GM21717 (cell line): ENCODE results near the gene SSR1.
"Not testable (repeated sequence)": the region's sequence is repeated elsewhere in the genome, so short reads cannot be mapped to it uniquely, and the experiment has no call there.

Source experiments
- ATAC-seq: cut with Tn5 transposase; IDR thresholded peaks from one replicate; pipeline ENCODE4 v1.9.1; 2021; ENCODE audit warnings: mild to moderate bottlenecking, moderate library complexity; ENCODE audit not compliant: unreplicated experiment

SSR1 gene

DNA sequence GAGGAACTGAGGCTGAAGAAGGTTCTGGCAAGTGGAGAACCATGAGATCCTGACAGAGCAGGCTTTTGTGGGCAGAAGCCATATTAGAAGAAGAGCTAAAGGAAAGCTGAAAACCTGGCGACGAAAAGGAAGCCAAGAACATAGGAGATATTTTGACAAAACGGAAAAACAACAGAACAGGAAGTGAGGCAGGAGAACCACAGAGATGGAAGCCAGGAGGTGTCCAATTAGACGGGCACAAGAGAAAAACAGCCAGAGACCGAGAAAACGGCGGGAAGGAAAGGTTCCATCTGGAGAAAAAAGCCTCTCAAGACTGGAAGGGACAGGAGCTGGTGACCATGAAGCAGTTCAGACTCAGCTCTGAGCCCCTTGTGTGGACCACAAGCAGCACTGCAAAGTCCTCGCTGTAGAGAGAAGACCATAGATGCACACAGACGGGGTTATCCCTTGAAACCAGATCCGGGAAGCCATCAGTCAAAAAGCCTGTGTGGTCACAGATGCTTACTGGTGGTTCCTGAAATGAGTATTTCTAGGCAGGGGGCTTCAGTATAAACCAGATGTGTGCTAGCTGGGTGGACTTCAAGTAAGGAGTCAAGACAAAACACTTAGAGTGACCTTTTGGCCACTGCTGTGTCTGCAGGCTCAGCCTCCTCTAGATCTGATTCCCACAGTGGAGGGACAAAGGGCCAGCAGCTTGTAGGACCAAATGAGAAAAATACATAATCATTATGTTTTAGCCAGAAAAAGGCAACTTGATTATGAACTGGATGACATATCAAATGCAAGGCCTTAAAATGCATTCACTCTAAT, 30.7 kb downstream of the SSR1 start:
- no peak for ATAC-seq

DNA sequence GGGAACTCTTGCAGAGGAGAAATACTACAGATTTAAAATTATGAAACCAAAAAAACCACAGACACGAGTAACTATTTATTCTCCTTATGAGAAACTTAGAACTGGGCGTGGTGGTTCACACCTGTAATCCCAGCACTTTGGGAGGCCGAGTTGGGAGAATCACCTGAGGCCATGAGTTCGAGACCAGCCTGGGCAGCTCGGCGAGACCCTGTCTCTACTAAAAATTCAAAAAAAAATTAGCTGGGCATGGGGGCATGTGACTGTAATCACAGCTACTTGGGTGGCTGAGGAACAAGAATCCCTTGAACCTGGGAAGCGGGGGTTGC, 36.8 kb downstream of the SSR1 start:
- ATAC-seq = no peak

DNA sequence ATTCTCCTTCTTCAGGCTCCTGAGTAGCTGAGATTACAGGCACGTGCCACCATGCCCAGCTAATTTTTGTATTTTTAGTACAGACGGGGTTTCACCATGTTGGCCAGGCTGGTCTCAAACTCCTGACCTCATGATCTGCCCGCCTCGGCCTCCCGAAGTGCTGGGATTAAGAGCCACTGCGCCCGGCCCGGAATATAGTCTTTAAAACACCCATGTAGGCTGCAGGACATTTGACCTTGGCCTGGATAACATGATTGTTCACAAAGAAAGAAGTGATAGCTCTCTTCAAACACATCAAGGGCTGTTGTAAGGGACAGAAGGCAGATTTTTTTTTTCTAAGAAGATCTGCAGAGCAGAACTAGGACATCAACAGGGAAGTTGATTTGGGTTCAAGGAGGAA, 38.5 kb downstream of the SSR1 start:
- not testable (repeated sequence) for ATAC-seq

DNA sequence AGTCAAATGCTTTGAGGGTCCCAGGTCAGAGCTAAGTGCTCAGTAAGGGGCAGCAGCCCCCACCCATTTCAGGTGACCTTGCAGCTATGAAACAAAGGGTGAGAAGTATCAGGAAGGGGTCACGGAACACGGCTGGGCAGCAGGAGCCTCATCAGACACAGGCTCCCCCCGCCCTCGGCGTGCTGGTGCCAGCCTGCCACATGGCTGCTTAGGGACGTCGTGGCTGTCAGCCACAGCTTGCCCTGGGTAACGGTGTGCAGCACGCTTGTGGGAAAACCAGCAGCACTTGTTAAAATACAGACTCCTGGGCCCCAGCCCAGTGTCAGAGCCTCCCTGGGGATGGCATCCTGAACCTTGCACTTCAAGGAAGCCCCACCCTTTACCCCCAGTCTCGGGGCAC, 39.3 kb downstream of the SSR1 start:
- no peak for ATAC-seq

DNA sequence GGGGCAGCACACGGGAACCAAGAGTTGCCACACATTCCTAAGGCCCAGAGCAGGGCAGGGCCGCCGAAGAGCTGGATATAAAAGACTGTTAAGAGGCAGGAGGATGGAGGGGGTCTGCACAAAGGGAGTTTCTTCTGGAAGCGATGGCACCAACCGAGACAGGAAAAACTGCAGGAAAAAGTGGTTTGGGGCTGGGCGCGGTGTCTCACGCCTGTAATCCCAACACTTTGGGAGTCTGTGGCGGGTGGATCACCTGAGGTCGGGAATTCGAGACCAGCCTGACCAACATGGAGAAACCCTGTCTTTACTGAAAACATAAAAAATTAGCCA, 41.8 kb downstream of the SSR1 start:
- ATAC-seq = no peak

DNA sequence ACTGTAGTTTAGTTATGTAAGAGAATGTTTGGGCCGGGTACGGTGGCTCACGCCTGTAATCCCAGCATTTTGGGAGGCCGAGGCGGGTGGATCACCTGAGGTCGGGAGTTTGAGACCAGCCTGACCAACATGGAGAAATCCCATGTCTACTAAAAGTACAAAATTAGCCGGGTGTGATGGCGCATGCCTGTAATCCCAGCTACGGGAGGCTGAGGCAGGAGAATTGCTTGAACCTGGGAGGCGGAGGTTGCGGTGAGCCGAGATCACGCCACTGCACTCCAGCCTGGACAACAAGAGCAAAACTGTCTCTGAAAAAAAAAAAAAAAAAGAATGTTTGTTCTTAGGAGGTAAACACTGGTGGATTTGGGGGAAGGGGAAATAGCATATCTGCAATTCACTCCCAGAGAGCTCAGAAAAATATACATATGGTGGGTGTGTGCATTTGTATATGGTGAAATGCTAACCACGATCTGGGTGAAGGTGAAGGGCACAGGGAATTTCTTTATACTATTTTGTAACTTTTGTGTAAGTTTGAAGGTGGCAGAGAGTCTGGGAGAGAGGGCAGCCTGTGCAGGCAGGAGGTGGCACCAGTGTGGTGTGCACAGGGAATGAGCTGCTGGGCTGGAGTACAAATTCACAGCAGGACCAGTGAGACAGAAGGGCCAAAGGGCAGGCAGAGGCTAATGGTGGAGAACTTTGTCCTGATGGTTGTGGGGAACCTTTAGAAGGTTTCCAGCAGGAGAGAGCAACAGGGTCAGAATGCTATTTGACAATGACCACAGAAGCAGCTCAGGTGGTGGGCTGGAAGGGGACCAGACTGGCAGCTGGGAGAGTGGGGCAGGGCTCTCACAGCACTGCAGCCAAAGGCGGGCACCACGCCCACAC, 42.4 kb downstream of the SSR1 start:
- no peak for ATAC-seq

DNA sequence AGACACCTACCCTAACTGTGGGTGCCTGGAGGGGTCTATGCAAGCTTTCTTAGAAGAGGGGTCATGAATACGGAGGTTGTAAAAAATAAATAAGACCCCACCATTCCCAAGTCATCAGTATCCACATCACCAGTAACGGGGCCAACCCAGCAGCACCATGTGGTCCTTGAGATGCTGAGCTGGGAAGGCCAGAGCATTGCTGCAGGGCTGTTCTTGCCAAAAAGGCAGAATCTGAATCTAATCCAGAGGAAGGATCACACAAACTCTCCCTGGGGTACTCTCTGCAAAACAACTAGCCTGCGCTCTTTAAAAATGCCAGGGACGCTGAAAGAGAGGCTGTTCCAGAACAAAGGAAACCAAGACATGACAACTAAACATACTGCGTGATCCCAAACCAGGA, 43.2 kb downstream of the SSR1 start:
- ATAC-seq = no peak

DNA sequence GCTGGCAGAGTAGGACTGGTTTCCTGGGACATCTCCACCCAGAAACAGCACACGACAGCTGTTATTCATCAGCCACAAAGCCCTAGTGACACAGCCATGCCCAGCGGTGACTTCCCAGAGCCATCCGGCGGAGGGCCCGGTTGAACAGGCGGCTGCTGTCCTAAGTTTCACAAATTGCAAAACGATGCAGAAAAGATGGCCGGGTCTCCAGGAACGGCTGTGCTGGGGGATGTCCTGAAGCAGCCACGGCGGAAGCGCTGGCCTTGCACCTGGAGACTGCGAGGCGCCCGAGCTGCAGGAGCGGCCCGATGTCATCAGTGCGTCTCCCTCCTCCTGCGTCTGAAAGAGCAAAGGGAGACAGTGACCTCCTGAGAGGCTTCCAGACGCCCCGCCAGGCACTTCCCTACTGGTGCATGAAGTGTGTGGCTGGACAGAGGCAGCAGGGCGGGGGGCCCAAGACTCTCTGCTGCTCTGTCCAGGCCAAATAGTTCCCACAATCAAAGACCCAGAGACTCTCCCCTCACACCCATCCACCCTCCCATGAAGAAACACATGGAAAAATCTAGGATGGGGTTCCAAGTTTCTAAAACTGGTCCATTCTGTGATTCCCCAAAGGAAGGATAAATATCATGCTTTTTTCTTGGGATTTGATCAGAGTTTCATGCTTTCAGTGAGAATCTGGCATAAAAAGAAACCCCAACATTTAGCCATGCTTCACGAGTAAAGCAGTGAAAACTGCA, 44.0 kb downstream of the SSR1 start:
- no peak for ATAC-seq

DNA sequence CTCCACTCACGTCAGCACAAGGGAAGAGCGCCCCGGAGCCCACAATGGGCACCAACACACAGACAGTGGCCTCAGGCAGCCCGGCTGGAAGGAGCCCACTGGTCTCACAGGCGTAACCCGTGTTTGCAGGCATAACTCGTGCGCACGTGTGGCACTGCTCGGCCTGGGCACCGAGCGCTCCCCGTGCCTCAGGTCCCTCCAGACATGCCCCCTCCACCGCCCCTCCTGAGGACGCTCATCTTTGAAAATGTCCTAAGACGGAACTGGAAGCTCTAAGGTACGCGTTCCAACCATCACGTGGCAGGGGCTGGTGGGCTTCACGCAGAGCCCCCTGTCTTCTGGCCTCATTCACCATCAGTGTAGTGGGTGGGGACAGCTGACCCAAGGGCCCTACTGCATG, 44.6 kb downstream of the SSR1 start:
- no peak for ATAC-seq

DNA sequence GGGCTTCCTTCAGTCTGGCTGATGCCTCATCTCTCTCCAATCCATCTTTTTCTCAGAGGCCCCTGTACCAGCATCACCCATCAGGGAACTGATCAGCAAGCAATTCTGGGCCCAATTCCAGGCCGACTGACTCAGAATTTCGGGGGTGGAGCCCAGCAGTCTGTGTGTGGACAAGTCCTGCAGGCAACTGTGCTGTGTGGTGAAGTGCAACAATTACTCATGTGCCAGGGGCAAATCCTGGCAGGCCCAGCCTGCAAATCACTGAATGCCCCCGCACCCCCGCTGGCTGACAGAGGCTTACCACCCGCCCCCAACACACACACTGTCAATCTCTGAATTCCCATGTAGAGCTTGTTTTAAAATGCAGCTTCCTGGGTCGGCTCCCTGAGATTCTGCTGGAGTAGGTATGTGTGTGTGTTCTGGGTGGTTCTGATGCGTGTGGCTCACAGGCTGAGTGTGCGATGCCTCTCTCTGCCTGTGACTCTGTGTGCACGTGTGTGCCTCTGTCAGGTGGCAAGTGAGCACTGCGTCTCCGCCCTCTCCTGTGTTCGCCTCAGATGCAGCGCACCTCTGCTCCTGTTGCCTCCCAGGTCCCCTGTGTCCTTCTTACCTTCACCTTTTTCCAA, 45.4 kb downstream of the SSR1 start:
- ATAC-seq = no peak

DNA sequence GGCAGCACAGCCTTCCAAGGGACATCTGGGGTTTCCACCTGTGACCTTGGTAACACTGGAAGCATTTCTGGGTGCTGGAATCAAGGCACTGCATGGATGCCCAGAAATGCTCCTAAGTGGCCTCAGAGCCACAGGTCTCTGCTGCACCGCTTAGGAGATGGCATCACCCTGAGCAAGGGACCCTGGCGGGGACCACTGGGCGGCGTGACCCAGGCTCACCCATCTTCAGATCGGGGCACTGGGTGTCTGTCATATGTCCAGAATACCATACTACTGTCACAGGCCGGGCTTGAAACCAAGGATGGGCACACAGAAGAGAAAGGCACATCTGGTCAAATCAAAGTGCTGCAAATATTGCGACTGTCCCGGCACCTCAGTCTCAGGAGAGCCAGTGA, 45.9 kb downstream of the SSR1 start:
- ATAC-seq = no peak

DNA sequence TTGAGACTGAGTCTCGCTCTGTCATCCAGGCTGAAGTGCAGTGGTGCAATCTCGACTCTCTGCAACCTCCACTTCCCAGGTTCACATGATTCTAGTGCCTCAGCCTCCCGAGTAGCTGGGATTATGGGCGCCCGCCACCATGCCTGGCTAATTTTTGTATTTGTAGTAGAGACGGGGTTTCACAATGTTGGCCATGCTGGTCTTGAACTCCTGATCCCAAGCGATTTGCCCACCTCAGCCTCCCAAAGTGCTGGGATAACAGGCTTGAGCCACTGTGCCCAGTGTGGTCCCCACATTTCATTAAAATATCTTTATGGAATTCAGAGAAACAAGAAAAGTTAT, 47.6 kb downstream of the SSR1 start:
- not testable (repeated sequence) for ATAC-seq

DNA sequence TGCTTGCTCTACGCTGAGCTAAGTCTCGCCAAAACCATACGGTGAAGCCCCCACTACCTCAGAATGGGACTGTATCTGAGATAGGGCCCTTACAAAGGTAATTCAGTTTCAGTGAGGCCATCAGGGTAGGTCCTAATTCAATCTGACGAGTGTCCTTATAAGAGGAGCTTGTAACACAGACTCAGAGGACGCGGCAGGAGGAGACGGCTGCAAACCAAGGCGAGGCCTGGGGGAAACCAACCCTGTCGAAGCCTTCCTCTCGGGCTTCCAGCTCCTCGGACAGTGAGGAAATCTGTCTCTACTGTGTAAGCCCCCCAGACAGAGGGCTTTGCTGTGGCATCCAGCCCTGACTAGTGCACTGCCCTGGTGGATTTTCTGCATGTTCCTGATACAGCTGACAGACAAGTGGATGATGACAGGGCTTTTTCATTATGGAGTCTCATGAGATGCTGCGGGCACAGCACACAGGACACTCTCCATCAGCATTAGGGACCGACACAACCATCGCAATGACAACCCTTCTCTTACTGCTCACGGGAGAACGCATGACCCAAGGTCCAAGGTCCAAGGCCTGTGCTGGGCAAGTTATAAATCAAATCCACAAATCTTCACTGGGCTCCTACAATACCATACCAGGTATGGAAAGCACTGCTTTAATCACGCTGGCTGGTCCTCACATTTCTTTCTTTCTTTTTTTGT, 48.2 kb downstream of the SSR1 start:
- ATAC-seq = no peak

DNA sequence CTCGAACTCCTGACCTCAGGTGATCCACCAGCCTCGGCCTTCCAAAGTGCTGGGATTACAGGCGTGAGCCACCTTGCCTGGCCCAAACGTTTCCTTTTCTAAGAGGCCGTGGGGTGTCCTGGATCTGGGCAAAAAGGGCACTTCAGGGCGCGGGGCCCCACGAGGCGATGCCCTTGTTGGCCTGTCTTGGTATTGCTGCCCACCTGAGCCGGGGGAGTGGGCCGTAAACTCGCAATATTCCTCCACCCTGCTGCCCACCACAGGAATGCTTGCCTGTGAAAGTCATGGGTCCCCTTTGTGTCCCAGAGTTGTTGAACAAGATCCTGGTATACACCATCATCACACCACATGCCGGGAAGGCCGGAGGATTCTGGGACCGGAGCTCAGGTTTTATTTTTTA, 49.0 kb downstream of the SSR1 start:
- ATAC-seq = no peak

DNA sequence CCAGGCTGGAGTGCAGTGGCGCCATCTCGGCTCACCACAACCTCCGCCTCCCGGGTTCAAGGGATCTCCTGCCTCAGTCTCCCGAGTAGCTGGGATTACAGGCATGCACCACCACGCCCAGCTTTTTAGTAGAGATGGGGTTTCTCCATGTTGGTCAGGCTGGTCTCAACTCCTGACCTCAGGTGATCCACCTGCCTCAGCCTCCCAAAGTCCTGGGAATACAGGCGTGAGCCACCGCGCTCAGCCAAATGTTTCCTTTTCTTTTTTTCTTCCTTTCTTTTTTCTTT, 49.5 kb downstream of the SSR1 start:
- not testable (repeated sequence) for ATAC-seq

DNA sequence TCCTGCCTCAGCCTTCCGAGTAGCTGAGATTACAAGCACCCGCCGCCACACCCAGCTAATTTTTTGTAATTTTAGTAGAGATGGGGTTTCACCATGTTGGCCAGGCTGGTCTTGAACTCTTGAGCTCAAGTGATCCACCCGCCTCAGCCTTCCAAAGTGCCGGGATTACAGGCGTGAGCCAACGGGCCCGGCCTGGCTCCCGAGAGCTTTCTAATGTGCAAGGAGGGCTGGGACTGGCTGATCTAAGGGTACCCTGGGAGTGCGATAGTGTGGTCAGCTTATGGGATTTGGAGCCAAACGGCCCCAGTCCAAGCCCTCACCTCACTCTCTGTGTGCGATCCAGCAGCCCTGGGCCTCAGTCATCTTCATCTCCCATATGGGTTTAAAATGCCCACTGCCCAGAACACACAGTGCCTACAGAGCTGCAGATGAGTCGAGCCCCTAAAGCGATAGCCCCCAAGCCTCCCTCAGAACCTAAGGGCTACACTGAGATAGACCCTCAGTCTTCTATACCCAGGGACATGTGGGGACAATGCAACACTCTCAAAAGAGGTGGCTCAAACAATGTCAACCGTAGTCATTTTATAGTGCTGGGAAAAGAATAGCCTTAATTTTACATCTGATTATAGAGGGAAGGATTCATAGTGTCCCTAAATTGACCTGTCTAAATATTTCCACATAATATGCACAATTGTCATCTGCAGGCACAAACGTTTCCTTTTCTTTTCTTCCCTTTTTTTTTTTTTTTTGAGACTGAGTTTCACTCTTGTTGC, 50.1 kb downstream of the SSR1 start:
- ATAC-seq = no peak

DNA sequence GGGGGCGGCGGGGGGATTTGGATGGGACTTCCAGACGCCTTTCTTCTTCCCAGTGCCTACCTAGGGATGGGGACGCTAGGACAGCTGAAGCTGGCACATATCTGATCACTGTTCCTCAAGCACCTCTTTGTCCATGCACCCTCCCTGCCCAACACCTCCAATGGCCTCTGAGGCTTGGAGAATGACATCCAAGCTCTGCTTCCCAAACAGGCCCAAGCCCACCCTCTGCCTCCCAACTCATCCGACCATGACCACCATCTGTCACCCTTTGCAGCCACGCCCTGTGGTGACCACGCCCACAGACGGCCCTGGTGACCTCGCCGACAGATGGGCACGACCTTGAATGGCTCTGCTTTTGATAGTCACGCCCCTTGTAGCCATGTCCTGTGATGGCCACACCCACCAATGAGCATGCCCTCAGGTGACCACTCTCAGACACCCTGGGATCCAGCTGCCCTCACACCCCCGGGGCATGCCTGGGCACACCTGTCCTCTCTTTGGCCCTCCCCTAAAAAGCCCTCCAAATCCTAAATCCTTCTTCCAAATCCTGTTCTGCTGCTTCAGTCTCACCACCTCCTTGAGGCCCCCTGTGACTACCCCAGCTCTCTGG, 51.0 kb downstream of the SSR1 start:
- no peak for ATAC-seq

DNA sequence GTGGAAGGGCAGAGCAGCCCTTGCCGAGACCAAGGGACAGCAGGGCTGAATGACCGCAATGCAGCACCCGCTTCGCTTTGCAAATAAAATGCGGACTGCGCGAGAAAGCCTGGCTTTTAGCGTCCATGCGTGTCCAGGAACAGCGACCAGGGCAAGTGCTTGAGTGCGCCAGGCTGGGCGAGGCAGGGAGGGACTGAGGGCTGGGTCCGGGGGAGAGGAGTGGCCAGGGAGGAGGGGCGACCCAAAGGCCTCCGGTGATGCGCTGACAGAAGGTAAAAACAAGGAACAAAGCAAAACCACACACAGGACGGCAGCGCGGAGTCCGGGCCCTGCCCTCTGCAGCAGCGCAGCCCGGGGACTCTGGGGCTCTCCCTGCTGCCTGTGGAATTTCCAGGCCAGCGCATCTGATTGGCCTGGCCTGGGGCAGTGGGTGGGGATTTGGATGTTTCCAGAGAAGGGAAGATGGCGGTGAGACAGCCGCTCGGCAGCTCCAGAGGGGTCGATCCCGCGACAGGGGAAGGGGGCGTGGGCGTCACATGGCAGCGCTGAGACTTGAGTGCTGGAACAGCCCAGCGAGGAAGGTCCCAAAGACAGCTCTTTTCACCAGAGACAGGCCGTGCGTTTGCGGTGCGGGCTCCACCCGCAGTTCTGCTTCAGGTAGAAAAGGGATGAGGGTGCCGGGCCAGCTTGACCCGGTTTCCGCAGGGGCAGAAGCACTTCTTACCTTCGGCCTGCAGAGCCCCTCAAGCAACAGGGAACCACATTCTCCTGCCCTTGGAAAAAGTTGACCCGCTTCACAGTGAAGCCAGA, 51.8 kb downstream of the SSR1 start:
- peak; percentile 85 for ATAC-seq
